Measurements from ENCODE around the gene DGKE. TPM values are rescaled to one million over a fixed set of nuclear protein-coding genes. Genes with fewer than 3 reads are reported as not detected.

Gene DGKE
- total RNA-seq, 1 donor from 2014 or later = 85.0 TPM

DNA sequence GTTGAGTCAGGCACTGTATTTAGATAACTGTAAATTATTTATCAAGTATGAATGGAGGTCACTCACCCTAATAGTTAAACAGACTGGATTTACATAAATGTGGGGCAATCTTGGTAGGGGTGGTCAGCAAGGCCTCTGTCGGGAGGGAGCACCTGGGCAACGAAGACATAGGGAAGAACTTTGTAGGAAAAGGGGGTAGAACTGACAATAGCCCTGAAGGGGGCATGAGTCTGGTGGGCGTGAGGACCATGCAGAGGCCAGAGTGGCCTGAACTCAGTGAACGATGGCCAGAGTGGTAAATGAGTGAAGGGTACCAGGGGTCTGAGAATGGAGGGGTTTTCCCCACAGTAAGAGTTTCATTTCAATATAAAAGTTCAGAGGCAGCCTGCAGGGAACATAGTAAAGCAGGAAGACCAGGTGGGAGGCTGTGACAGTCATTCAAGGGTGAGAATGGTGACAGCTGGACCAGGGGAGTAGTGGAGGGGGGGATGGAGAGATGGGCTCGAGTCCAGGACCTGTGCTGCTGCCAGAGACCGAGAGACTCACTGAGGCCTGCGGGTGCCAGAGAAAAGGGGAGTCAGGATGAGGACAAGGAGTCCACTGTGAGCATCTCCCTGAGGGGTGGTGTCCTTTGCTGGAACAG is 3.1 kb upstream of the DGKE start:
- intact Hi-C loops (cut with DNase I) = loop anchor here (5.0 to 10.0 kb wide), 4 partner anchors 254 to 1686 kb away; partner anchors contain the start of genes AKAP1, HLF and TMEM100
- TF ChIP-seq, protein P1, sequence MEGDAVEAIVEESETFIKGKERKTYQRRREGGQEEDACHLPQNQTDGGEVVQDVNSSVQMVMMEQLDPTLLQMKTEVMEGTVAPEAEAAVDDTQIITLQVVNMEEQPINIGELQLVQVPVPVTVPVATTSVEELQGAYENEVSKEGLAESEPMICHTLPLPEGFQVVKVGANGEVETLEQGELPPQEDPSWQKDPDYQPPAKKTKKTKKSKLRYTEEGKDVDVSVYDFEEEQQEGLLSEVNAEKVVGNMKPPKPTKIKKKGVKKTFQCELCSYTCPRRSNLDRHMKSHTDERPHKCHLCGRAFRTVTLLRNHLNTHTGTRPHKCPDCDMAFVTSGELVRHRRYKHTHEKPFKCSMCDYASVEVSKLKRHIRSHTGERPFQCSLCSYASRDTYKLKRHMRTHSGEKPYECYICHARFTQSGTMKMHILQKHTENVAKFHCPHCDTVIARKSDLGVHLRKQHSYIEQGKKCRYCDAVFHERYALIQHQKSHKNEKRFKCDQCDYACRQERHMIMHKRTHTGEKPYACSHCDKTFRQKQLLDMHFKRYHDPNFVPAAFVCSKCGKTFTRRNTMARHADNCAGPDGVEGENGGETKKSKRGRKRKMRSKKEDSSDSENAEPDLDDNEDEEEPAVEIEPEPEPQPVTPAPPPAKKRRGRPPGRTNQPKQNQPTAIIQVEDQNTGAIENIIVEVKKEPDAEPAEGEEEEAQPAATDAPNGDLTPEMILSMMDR (IDR thresholded peaks at IDR 0.05) = no peak
- Histone ChIP-seq H3K4me3 (no peak overlapping the region), H3K4me1 (peaks cover 0 to 16% of the 10 kb centered on the region in 2 donors), H3K36me3 (peaks cover 0 to 3% of the 10 kb centered on the region in 2 donors), H3K9me3 (no peaks in the 10 kb centered on the region), H3K27ac (no peak overlapping the region), H3K27me3 (no peaks in the 10 kb centered on the region)
- no peak for DNase-seq (ENCODE audit: low spot score in 2 of 2)

DNA sequence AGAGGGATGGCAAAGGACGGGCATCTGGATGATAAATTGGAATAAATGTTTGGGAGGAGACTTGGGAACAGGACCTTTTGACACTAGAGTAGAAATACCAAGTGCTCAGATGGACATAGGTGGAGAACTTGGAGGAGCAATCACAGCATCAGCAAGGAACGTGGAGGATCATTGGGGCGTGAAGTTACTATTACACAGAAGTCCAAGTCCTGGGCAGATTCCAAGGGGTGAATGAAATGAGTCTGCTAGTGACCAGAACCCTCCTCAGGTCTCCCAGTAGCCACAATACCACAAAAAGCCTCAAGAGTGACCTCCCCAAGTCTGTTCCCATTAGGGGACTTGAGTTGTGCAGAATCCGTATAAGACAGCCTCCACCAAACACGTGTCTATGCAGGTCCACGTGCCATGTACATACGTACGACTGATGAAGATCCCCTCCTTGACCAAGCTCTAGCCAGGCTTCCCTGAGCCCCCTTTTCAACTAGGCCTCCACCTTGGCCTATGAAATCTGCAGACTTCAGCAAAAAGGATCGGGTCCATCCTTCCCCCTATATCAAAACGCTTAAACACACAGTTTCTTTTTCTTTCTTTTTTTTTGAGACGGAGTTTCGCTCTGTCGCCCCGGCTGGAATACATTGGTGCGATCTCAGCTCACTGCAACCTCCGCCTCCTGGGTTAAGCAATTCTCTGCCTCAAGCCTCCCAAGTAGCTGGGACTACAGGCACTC is 2.4 kb upstream of the DGKE start:
- H3K36me3 ChIP-seq = peaks cover 0 to 3% of the 10 kb centered on the region in 2 donors
- no peak overlapping the region for H3K4me3 ChIP-seq
- intact Hi-C loops (cut with DNase I) = loop anchor here (5.0 to 10.0 kb wide), 4 partner anchors 253 to 1686 kb away; partner anchors contain the start of genes AKAP1, HLF and TMEM100
- H3K9me3 ChIP-seq = no peaks in the 10 kb centered on the region
- DNase-seq (ENCODE audit: low spot score in 2 of 2) = no peak
- TF ChIP-seq, protein P1 (IDR thresholded peaks at IDR 0.05) = no peak
- peaks cover 0 to 16% of the 10 kb centered on the region in 2 donors for H3K4me1 ChIP-seq
- no peak overlapping the region for H3K27ac ChIP-seq
- no peaks in the 10 kb centered on the region for H3K27me3 ChIP-seq

DNA sequence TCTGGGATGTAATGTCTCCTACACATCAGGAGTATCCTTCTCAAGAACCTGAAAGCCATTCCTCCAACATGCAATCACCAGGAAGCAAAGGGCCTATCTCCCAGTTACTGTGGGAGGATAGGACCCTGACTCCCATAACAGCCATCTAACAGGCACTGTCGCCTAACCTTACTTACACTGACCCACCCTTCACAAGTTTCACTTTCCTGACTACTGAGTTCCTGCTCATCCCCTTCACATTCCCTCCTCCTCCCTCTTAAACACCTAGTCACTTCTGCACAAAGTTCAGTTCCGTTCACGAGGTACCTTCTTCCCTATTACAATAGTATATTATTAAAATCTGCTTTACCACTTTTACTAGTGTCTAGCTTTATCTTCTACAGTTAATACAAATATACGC is 1.5 kb upstream of the DGKE start:
- H3K9me3 ChIP-seq = no peaks in the 10 kb centered on the region
- peaks cover 0 to 16% of the 10 kb centered on the region in 2 donors for H3K4me1 ChIP-seq
- H3K36me3 ChIP-seq = peaks cover 0 to 3% of the 10 kb centered on the region in 2 donors
- DNase-seq (ENCODE audit: low spot score in 2 of 2) = no peak
- intact Hi-C loops (cut with DNase I) = loop anchor here (5.0 to 10.0 kb wide), 4 partner anchors 252 to 1685 kb away; partner anchors contain the start of genes AKAP1, HLF and TMEM100
- H3K4me3 ChIP-seq = peak overlapping the region; percentile 71 to 91
- H3K27me3 ChIP-seq = no peaks in the 10 kb centered on the region
- no peak overlapping the region for H3K27ac ChIP-seq
- TF ChIP-seq, protein P1 (IDR thresholded peaks at IDR 0.05) = no peak

DNA sequence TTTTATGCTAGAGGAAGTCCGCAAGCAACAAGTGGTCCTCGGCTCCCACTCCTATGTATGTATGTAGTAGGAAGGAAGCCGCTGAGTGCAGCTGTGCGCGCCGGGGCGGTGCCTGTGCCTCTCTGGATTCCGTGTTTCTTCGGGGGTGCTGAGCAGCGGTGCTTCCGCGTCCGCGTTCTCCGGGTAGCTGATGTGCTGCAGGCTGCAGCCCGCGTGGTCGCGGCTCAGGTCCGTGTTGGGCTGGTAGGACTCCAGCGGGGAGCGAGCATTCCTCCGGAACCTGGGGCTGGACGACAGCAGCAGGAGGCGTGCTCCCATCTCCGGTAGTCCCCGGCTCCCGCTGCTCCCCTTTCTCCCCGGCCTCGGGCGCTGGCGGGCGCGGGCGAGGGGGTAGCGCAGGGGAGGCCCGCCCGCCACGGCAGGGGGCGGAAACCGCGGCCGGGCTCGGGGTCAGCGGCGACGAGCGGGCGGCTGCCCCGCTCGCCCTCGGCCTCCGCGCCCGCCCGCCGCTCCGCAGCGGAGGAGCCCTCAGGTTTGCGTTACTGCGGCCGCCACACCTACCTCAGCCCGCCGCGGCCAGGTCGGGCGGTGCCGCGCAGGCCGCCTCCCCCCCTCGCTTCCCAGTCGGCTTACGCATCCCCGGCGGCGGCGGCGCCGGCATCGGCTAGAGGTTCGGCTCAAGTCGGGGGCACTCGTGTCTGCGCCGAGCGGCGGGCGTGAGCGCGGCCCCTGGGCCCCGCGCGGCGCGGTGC is 718 bp upstream of the DGKE start:
- TF ChIP-seq, protein P1 (IDR thresholded peaks at IDR 0.05) = no peak
- peak; percentile 14 to 78 for DNase-seq (ENCODE audit: low spot score in 2 of 2)
- intact Hi-C loops (cut with DNase I) = loop anchor here (5.0 to 10.0 kb wide), 4 partner anchors 252 to 1684 kb away; partner anchors contain the start of genes AKAP1, HLF and TMEM100
- Histone ChIP-seq H3K27ac (peak overlapping the region; percentile 77 to 80), H3K4me3 (peak overlapping the region; percentile 71 to 91), H3K4me1 (peaks cover 0 to 16% of the 10 kb centered on the region in 2 donors), H3K36me3 (peaks cover 0 to 3% of the 10 kb centered on the region in 2 donors), H3K27me3 (no peaks in the 10 kb centered on the region), H3K9me3 (no peaks in the 10 kb centered on the region)

All from ascending aorta (tissue), 2 donors.